ENCODE measurements around the gene ACE.

Gene ACE

GRCh38 chr17:63519116-63519881 lies 42.4 kb downstream of the ACE start:
- Histone ChIP-seq H3K36me3 (replicated peaks) (no peaks in the 10 kb centered on the region), H3K4me3 (ENCODE audit: low read depth, low read length) (no peak overlapping the region), H3K27ac (no peak overlapping the region), H3K27me3 (replicated peaks) (peaks cover 4% of the 10 kb centered on the region)
- in situ Hi-C loops (cut with HindIII; ENCODE audit: low pct_ligation_motif_present, low sequenced_read_pairs), result no loop called here
- no peak for TF ChIP-seq CTCF (IDR thresholded peaks at IDR 0.05; ENCODE audit: low read depth, low read length, missing control alignments)
- no peak for DNase-seq

GRCh38 chr17:63519972-63520882 lies 43.4 kb downstream of the ACE start:
- DNase-seq, result no peak
- Histone ChIP-seq H3K4me3 (ENCODE audit: low read depth, low read length) (no peak overlapping the region), H3K27me3 (replicated peaks) (peaks cover 7% of the 10 kb centered on the region), H3K27ac (no peak overlapping the region), H3K36me3 (replicated peaks) (no peaks in the 10 kb centered on the region)
- in situ Hi-C loops (cut with HindIII; ENCODE audit: low pct_ligation_motif_present, low sequenced_read_pairs), result no loop called here
- TF ChIP-seq CTCF (IDR thresholded peaks at IDR 0.05; ENCODE audit: low read depth, low read length, missing control alignments), result no peak

- Histone ChIP-seq H3K4me3 (ENCODE audit: low read depth, low read length) (peak within 1 kb of the TSS; percentile 22), H3K27me3 (replicated peaks) (peaks cover 9% of the 10 kb centered on the region), H3K36me3 (replicated peaks) (no peaks in the 10 kb centered on the region), H3K27ac (no peak within 1 kb of the TSS)
- no peak for TF ChIP-seq CTCF (IDR thresholded peaks at IDR 0.05; ENCODE audit: low read depth, low read length, missing control alignments)
- in situ Hi-C loops (cut with HindIII; ENCODE audit: low pct_ligation_motif_present, low sequenced_read_pairs), result no loop called here
- no peak for DNase-seq
These were observed 46.5 kb downstream of the ACE start, which contains the start of gene KCNH6 for GRCh38 chr17:63523253-63523855. Gene KCNH6 (plus strand): TSS chr17:63523358. CDS start chr17:63523414, 56 bp downstream.

GRCh38 chr17:63524051-63524450 lies 47.2 kb downstream of the ACE start:
- TF ChIP-seq CTCF (IDR thresholded peaks at IDR 0.05; ENCODE audit: low read depth, low read length, missing control alignments), result no peak
- DNase-seq, result no peak
- H3K27ac ChIP-seq, result no peak overlapping the region
- in situ Hi-C loops (cut with HindIII; ENCODE audit: low pct_ligation_motif_present, low sequenced_read_pairs), result no loop called here
- peaks cover 9% of the 10 kb centered on the region for H3K27me3 ChIP-seq (replicated peaks)
- no peak overlapping the region for H3K4me3 ChIP-seq (ENCODE audit: low read depth, low read length)
- H3K36me3 ChIP-seq (replicated peaks), result no peaks in the 10 kb centered on the region

GRCh38 chr17:63525190-63525946 lies 48.5 kb downstream of the ACE start:
- peaks cover 6% of the 10 kb centered on the region for H3K27me3 ChIP-seq (replicated peaks)
- in situ Hi-C loops (cut with HindIII; ENCODE audit: low pct_ligation_motif_present, low sequenced_read_pairs), result no loop called here
- H3K27ac ChIP-seq, result no peak overlapping the region

More at GRCh38 chr17:63525190-63525946, 48.5 kb downstream of the ACE start:
- Histone ChIP-seq H3K4me3 (ENCODE audit: low read depth, low read length) (no peak overlapping the region), H3K36me3 (replicated peaks) (no peaks in the 10 kb centered on the region)
- no peak for DNase-seq
- TF ChIP-seq CTCF (IDR thresholded peaks at IDR 0.05; ENCODE audit: low read depth, low read length, missing control alignments), result no peak

Measured in brain microvascular endothelial cell (primary cell).